Measurements from ENCODE around the gene HMGCLL1.

HMGCLL1 gene

GRCh38 chr6:55530931-55531330 is 48.1 kb downstream of the HMGCLL1 start:
- DNase-seq, result no peak

- no peak for DNase-seq
Observed at GRCh38 chr6:55528624-55529023, 50.4 kb downstream of the HMGCLL1 start.

GRCh38 chr6:55524441-55524840 is 54.6 kb downstream of the HMGCLL1 start:
- DNase-seq, result no peak

- DNase-seq, result no peak
Observed at GRCh38 chr6:55518529-55519060, 60.4 kb downstream of the HMGCLL1 start.

- no peak for DNase-seq
Observed at GRCh38 chr6:55516736-55517135, 62.3 kb downstream of the HMGCLL1 start.

- DNase-seq, result no peak
Observed at GRCh38 chr6:55512904-55513303, 66.1 kb downstream of the HMGCLL1 start.

- DNase-seq, result no peak
Observed at GRCh38 chr6:55511122-55511800, 67.7 kb downstream of the HMGCLL1 start.

GRCh38 chr6:55499591-55499990 is 79.4 kb downstream of the HMGCLL1 start:
- DNase-seq, result no peak

- no peak for DNase-seq
Observed at GRCh38 chr6:55497694-55498093, 81.3 kb downstream of the HMGCLL1 start.

GRCh38 chr6:55496201-55496600 is 82.8 kb downstream of the HMGCLL1 start:
- no peak for DNase-seq

GRCh38 chr6:55495277-55495676 is 83.7 kb downstream of the HMGCLL1 start:
- no peak for DNase-seq

GRCh38 chr6:55494411-55494810 is 84.6 kb downstream of the HMGCLL1 start:
- DNase-seq, result no peak

- no peak for DNase-seq
Observed at GRCh38 chr6:55492259-55492658, 86.7 kb downstream of the HMGCLL1 start.

- DNase-seq, result no peak
Observed at GRCh38 chr6:55490871-55491270, 88.1 kb downstream of the HMGCLL1 start.

- no peak for DNase-seq
Observed at GRCh38 chr6:55474382-55474781, 104.6 kb downstream of the HMGCLL1 start.

- DNase-seq, result no peak
Observed at GRCh38 chr6:55473722-55474121, 105.3 kb downstream of the HMGCLL1 start.

- no peak for DNase-seq
Observed at GRCh38 chr6:55469951-55470366, 109.0 kb downstream of the HMGCLL1 start.

- no peak for DNase-seq
Observed at GRCh38 chr6:55456016-55456415, 123.0 kb downstream of the HMGCLL1 start.

- no peak for DNase-seq
Observed at GRCh38 chr6:55450005-55450404, 129.0 kb downstream of the HMGCLL1 start.

GRCh38 chr6:55449225-55449624 is 129.8 kb downstream of the HMGCLL1 start:
- no peak for DNase-seq

GRCh38 chr6:55448451-55448850 is 130.5 kb downstream of the HMGCLL1 start:
- no peak for DNase-seq

- DNase-seq, result no peak
Observed at GRCh38 chr6:55447891-55448290, 131.1 kb downstream of the HMGCLL1 start.

- no peak for DNase-seq
Observed at GRCh38 chr6:55445648-55446204, 133.3 kb downstream of the HMGCLL1 start.

GRCh38 chr6:55443238-55444134 is 135.5 kb downstream of the HMGCLL1 start:
- no peak for DNase-seq

Data from CD4-positive, alpha-beta T cell treated with Interleukin-4 for 4 hours (primary cell).